Transverse colon (tissue), 4 donors: ENCODE data around the gene CLEC18A. TPM values are rescaled to one million over a fixed set of nuclear protein-coding genes. Genes with fewer than 3 reads are reported as not detected.

Experiments used
- DNase-seq: peaks from one replicate; pipeline ENCODE4 v3.0.0-alpha.2; 2019
- H3K27ac ChIP-seq, 4 donors: fragments of 200-600 bp; sonication (generic); 2 replicates each; pipeline ENCODE4 v1.5.1; 2016 to 2018; ENCODE audit warnings: inconsistent platforms in 4 of 4
- H3K27me3 ChIP-seq: fragments of 200-600 bp; sonication (generic); 2 replicates; pipeline ENCODE4 v1.5.1; 2017; ENCODE audit warnings: inconsistent platforms
- H3K36me3 ChIP-seq, 4 donors: fragments of 200-600 bp; sonication (generic); 2 replicates each; pipeline ENCODE4 v1.5.1; 2017 to 2019; ENCODE audit warnings: inconsistent platforms in 4 of 4
- H3K4me1 ChIP-seq, 4 donors: fragments of 200-600 bp; sonication (generic); 2 replicates each; pipeline ENCODE4 v1.5.1; 2017 to 2020; ENCODE audit warnings: inconsistent platforms in 4 of 4
- H3K4me3 ChIP-seq, 4 donors: fragments of 200-600 bp; sonication (generic); 1 replicate in 1 of 4; 2 replicates in 3 of 4; pipeline versions ENCODE4 v1.5.1 to v1.6.1; 2017 to 2019; ENCODE audit warnings: inconsistent platforms in 4 of 4
- H3K9me3 ChIP-seq, 2 donors: fragments of 200-600 bp; sonication (generic); 2 replicates each; pipeline ENCODE4 v1.5.1; 2017 to 2019; ENCODE audit warnings: inconsistent platforms in 2 of 2
- CTCF ChIP-seq, 5 experiments: fragments of 200-600 bp in 3 of 5; fragments of 450-650 bp in 2 of 5; sonication (generic) in 3 of 5; IDR thresholded peaks; 1 replicate in 2 of 5; 2 replicates in 3 of 5; pipeline ENCODE4 v1.5.1; 2016 to 2017; ENCODE audit warnings: antibody characterized with exemption in 5 of 5, inconsistent platforms in 3 of 5, mild to moderate bottlenecking in 2 of 5, moderate library complexity in 1 of 5
- EP300 ChIP-seq: sonication (generic); formaldehyde crosslinking; IDR thresholded peaks from one replicate; pipeline ENCODE4 v1.6.1; 2017; ENCODE audit warnings: antibody characterized with exemption, low read depth
- POLR2A ChIP-seq: fragments of 450-650 bp; IDR thresholded peaks from one replicate; pipeline ENCODE4 v1.6.1; 2016; ENCODE audit warnings: antibody characterized with exemption, mild to moderate bottlenecking, moderate library complexity
- POLR2AphosphoS5 ChIP-seq, 3 donors: sonication (generic); formaldehyde crosslinking; IDR thresholded peaks; one replicate each; pipeline ENCODE4 v1.6.1; 2016; ENCODE audit warnings: antibody characterized with exemption in 3 of 3
- WGBS, 2 donors: methylation state at CpG; one replicate each; pipeline ENCODE4 v1.1.5; 2018; ENCODE audit warnings: low coverage in 1 of 2; 5-methylcytosine and 5-hydroxymethylcytosine counted together
- in situ Hi-C, 4 donors: fragments of 200-750 bp; cut with MboI; loops; one replicate each; pipeline versions ENCODE4 v1.15.0 to v1.15.1; 2017; ENCODE audit warnings: low sequenced_read_pairs in 3 of 4, low pct_ligation_motif_present in 1 of 4, low pct_unique_long_range_greater_than_20kb in 1 of 4
- intact Hi-C: fragments of 100-400 bp; cut with DNase I; formaldehyde crosslinking; loops from one replicate; pipeline ENCODE4 v1.15.1; 2023; ENCODE audit warnings: low total_unique reads
- total RNA-seq, 4 donors: library from RNA; depleted of rRNA; stranded (reverse); fragments of >200 nt; gene quantifications; one replicate each; pipeline ENCODE4 v1.1.0, GENCODE V29; 2016

The CLEC18A gene
- total RNA-seq, 4 donors from 2014 or later = 0.40 to 7.8 (median 3.2) TPM

- 83 to 92% methylated on average over 2 of the region's 2 CpGs for WGBS, 2 donors
- Histone ChIP-seq H3K27ac (no peak overlapping the region), H3K9me3 (no peaks in the 10 kb centered on the region), H3K4me3 (no peak overlapping the region), H3K4me1 (peaks cover 0 to 8% (median 0%) of the 10 kb centered on the region in 4 donors), H3K36me3 (no peaks in the 10 kb centered on the region), H3K27me3 (no peaks in the 10 kb centered on the region)
- DNase-seq = no peak
- intact Hi-C loops = no loop called here
- in situ Hi-C loops = loop anchor here in 2 of 4 donors (10.0 kb wide), 1 partner anchor 126 kb away; no protein-coding TSS in a partner anchor
- TF ChIP-seq POLR2A (no peak), POLR2AphosphoS5 (IDR thresholded peaks at IDR 0.05) (no peak), EP300 (no peak), CTCF (IDR thresholded peaks at IDR 0.05) (no peak)
Observed at GRCh38 chr16:69921127-69921526, 30.0 kb upstream of the CLEC18A start.

GRCh38 chr16:69922200-69922599 lies 28.9 kb upstream of the CLEC18A start:
- Histone ChIP-seq H3K27me3 (no peaks in the 10 kb centered on the region), H3K9me3 (no peaks in the 10 kb centered on the region), H3K4me1 (peaks cover 0 to 8% (median 0%) of the 10 kb centered on the region in 4 donors), H3K4me3 (no peak overlapping the region), H3K27ac (no peak overlapping the region), H3K36me3 (no peaks in the 10 kb centered on the region)
- TF ChIP-seq EP300 (no peak), POLR2A (no peak)
- in situ Hi-C loops (loop anchor here in 2 of 4 donors (10.0 kb wide), 1 partner anchor 127 kb away; no protein-coding TSS in a partner anchor), intact Hi-C loops (no loop called here)
- WGBS, 2 donors = 94 to 100% methylated on average over 3 to 6 of the region's 6 CpGs
- no peak for DNase-seq

GRCh38 chr16:69924041-69924775 lies 26.9 kb upstream of the CLEC18A start:
- H3K36me3 ChIP-seq = no peaks in the 10 kb centered on the region

GRCh38 chr16:69924777-69925191 lies 26.4 kb upstream of the CLEC18A start:
- TF ChIP-seq POLR2AphosphoS5 (IDR thresholded peaks at IDR 0.05) (no peak), POLR2A (no peak), EP300 (no peak), CTCF (IDR thresholded peaks at IDR 0.05) (no peak)
- Histone ChIP-seq H3K27ac (peak overlapping the region; percentile 17 to 75 (median 57)), H3K4me1 (peaks cover 0 to 8% (median 0%) of the 10 kb centered on the region in 4 donors), H3K27me3 (no peaks in the 10 kb centered on the region), H3K36me3 (no peaks in the 10 kb centered on the region), H3K4me3 (no peak overlapping the region), H3K9me3 (no peaks in the 10 kb centered on the region)
- no peak for DNase-seq
- intact Hi-C loops = no loop called here
- in situ Hi-C loops = loop anchor here in 3 of 4 donors (5.0 to 10.0 kb wide), 2 partner anchors 127 to 130 kb away; no protein-coding TSS in a partner anchor
- WGBS, 2 donors = 23 to 84% methylated on average over 6 to 19 of the region's 19 CpGs

More at GRCh38 chr16:69924041-69924775, 26.9 kb upstream of the CLEC18A start:
- Histone ChIP-seq H3K27ac (peak overlapping the region in 3 of 4 donors; percentile 47 to 75 (median 67)), H3K27me3 (no peaks in the 10 kb centered on the region), H3K4me1 (peaks cover 0 to 8% (median 0%) of the 10 kb centered on the region in 4 donors), H3K9me3 (no peaks in the 10 kb centered on the region), H3K4me3 (no peak overlapping the region)
- 84 to 91% methylated on average over 4 to 11 of the region's 11 CpGs for WGBS, 2 donors
- intact Hi-C loops = no loop called here
- in situ Hi-C loops = loop anchor here in 2 of 4 donors (10.0 kb wide), 1 partner anchor 129 kb away; no protein-coding TSS in a partner anchor
- TF ChIP-seq POLR2A (no peak), EP300 (no peak), POLR2AphosphoS5 (IDR thresholded peaks at IDR 0.05) (no peak), CTCF (IDR thresholded peaks at IDR 0.05) (no peak)
- DNase-seq = no peak
